ENCODE results near the gene IFITM5. TPM values are rescaled to one million over a fixed set of nuclear protein-coding genes. Genes with fewer than 3 reads are reported as not detected.
A peak's percentile ranks its signal among the peaks of the same experiment; 100 is the strongest.

Gene IFITM5
- total and polyA plus RNA-seq, 7 donors, result not detected

- H3K27me3 ChIP-seq, result peaks cover 22 to 58% (median 28%) of the 10 kb centered on the region in 3 donors
- intact Hi-C loops (cut with DNase I), result no loop called here
- no peaks in the 10 kb centered on the region for H3K4me1 ChIP-seq
- TF ChIP-seq EP300 (IDR thresholded peaks at IDR 0.05) (no peak), POLR2AphosphoS5 (IDR thresholded peaks at IDR 0.05) (no peak), CTCF (IDR thresholded peaks at IDR 0.05) (no peak), POLR2A (IDR thresholded peaks at IDR 0.05) (no peak)
- no peak overlapping the region for H3K27ac ChIP-seq
- H3K9me3 ChIP-seq, result no peaks in the 10 kb centered on the region
- H3K4me3 ChIP-seq, result no peak overlapping the region
- DNase-seq, result peak; percentile 68
- H3K36me3 ChIP-seq, result peaks cover 0 to 4% (median 0%) of the 10 kb centered on the region in 4 donors
- 48 to 80% methylated on average over 15 of the region's 15 CpGs for WGBS, 2 donors
Observed at GRCh38 chr11:298406-299065, 790 bp downstream of the IFITM5 start.

GRCh38 chr11:297586-298405 is 1.5 kb downstream of the IFITM5 start:
- DNase-seq, result peak; percentile 74

GRCh38 chr11:297051-297585 is 2.2 kb downstream of the IFITM5 start:
- Histone ChIP-seq H3K4me1 (no peaks in the 10 kb centered on the region), H3K4me3 (no peak overlapping the region), H3K27me3 (peaks cover 22 to 58% (median 28%) of the 10 kb centered on the region in 3 donors), H3K27ac (no peak overlapping the region), H3K9me3 (no peaks in the 10 kb centered on the region), H3K36me3 (peaks cover 0 to 11% (median 0%) of the 10 kb centered on the region in 4 donors)
- no peak for TF ChIP-seq POLR2AphosphoS5 (IDR thresholded peaks at IDR 0.05)
- no peak for TF ChIP-seq EP300 (IDR thresholded peaks at IDR 0.05)
- no peak for TF ChIP-seq CTCF (IDR thresholded peaks at IDR 0.05)
- no peak for TF ChIP-seq POLR2A (IDR thresholded peaks at IDR 0.05)
- intact Hi-C loops (cut with DNase I), result no loop called here
- DNase-seq, result peak; percentile 63
- 31 to 77% methylated on average over 13 of the region's 13 CpGs for WGBS, 2 donors

More at GRCh38 chr11:297586-298405, 1.5 kb downstream of the IFITM5 start:
- Histone ChIP-seq H3K27ac (no peak overlapping the region), H3K27me3 (peaks cover 22 to 58% (median 28%) of the 10 kb centered on the region in 3 donors), H3K4me1 (no peaks in the 10 kb centered on the region), H3K9me3 (no peaks in the 10 kb centered on the region), H3K4me3 (no peak overlapping the region), H3K36me3 (peaks cover 0 to 11% (median 0%) of the 10 kb centered on the region in 4 donors)
- TF ChIP-seq CTCF (IDR thresholded peaks at IDR 0.05), result no peak
- TF ChIP-seq POLR2AphosphoS5 (IDR thresholded peaks at IDR 0.05), result no peak
- TF ChIP-seq POLR2A (IDR thresholded peaks at IDR 0.05), result no peak
- TF ChIP-seq EP300 (IDR thresholded peaks at IDR 0.05), result no peak
- 27 to 59% methylated on average over 26 of the region's 26 CpGs for WGBS, 2 donors
- intact Hi-C loops (cut with DNase I), result no loop called here

GRCh38 chr11:296171-297050 is 2.9 kb downstream of the IFITM5 start:
- Histone ChIP-seq H3K27me3 (peaks cover 22 to 58% (median 28%) of the 10 kb centered on the region in 3 donors), H3K36me3 (peaks cover 0 to 11% (median 0%) of the 10 kb centered on the region in 4 donors), H3K4me3 (no peak overlapping the region), H3K9me3 (no peaks in the 10 kb centered on the region), H3K27ac (no peak overlapping the region), H3K4me1 (no peaks in the 10 kb centered on the region)
- TF ChIP-seq POLR2AphosphoS5 (IDR thresholded peaks at IDR 0.05) (no peak), EP300 (IDR thresholded peaks at IDR 0.05) (no peak), POLR2A (IDR thresholded peaks at IDR 0.05) (no peak), CTCF (IDR thresholded peaks at IDR 0.05) (no peak)
- DNase-seq, result peak; percentile 64
- intact Hi-C loops (cut with DNase I), result no loop called here
- 70 to 85% methylated on average over 35 of the region's 35 CpGs for WGBS, 2 donors

Measured in sigmoid colon (tissue), 7 donors.